ENCODE data around the gene ABCG1.

ABCG1 gene

GRCh38 chr21:42229676-42230075, 10.7 kb downstream of the ABCG1 start:
- Histone ChIP-seq H3K9me3 (replicated peaks in 1 of 11) (peaks cover 0 to 25% (median 22%) of the 10 kb centered on the region in 11 experiments; a peak in 15 of 22 replicates), H3K9ac (peak overlapping the region in 7 of 11 experiments; percentile 69 to 91 (median 80); a peak in 10 of 22 replicates), H3K4me1 (peaks cover 85 to 100% (median 94%) of the 10 kb centered on the region in 10 experiments), H3K27ac (peak overlapping the region; percentile 4 to 98 (median 95); a peak in 20 of 22 replicates), H3K36me3 (peaks cover 23 to 59% (median 42%) of the 10 kb centered on the region in 11 experiments), H3K4me2 (peak overlapping the region; percentile 95 to 100 (median 99)), H3K4me3 (no peak overlapping the region), H4K20me1 (peaks cover 0 to 61% (median 0%) of the 10 kb centered on the region in 11 experiments; a peak in 3 of 22 replicates), H3K27me3 (no peaks in the 10 kb centered on the region)
- no peak for TF ChIP-seq Cebpa-rat (IDR thresholded peaks at IDR 0.05)

- Histone ChIP-seq H3K27ac (peak overlapping the region in 10 of 11 experiments; percentile 29 to 98 (median 96); a peak in 17 of 22 replicates), H3K4me1 (peaks cover 89 to 100% (median 97%) of the 10 kb centered on the region in 10 experiments), H3K36me3 (peaks cover 23 to 54% (median 39%) of the 10 kb centered on the region in 11 experiments), H3K9me3 (replicated peaks in 1 of 11) (peaks cover 0 to 25% (median 22%) of the 10 kb centered on the region in 11 experiments; a peak in 15 of 22 replicates), H4K20me1 (peaks cover 0 to 56% (median 0%) of the 10 kb centered on the region in 11 experiments; a peak in 3 of 22 replicates), H3K9ac (peak overlapping the region in 5 of 11 experiments; percentile 2 to 91 (median 88); a peak in 8 of 22 replicates), H3K4me3 (no peak overlapping the region), H3K27me3 (no peaks in the 10 kb centered on the region), H3K4me2 (peak overlapping the region; percentile 95 to 100 (median 99); a peak in 21 of 22 replicates)
- no peak for TF ChIP-seq Cebpa-rat (IDR thresholded peaks at IDR 0.05)
Observed at GRCh38 chr21:42230178-42230577, 11.2 kb downstream of the ABCG1 start.

- H3K36me3 ChIP-seq, result peaks cover 20 to 49% (median 34%) of the 10 kb centered on the region in 11 experiments
- H4K20me1 ChIP-seq, result peaks cover 0 to 51% (median 0%) of the 10 kb centered on the region in 11 experiments; a peak in 3 of 22 replicates
- peak overlapping the region; percentile 7 to 98 (median 95); a peak in 19 of 22 replicates for H3K27ac ChIP-seq
- H3K4me3 ChIP-seq, result no peak overlapping the region
- peaks cover 94 to 100% (median 99%) of the 10 kb centered on the region in 10 experiments for H3K4me1 ChIP-seq
- no peaks in the 10 kb centered on the region for H3K27me3 ChIP-seq
- H3K9ac ChIP-seq, result peak overlapping the region in 6 of 11 experiments; percentile 2 to 91 (median 88); a peak in 10 of 22 replicates
- peaks cover 0 to 23% (median 21%) of the 10 kb centered on the region in 11 experiments; a peak in 15 of 22 replicates for H3K9me3 ChIP-seq (replicated peaks in 1 of 11)
- no peak for TF ChIP-seq Cebpa-rat (IDR thresholded peaks at IDR 0.05)
- H3K4me2 ChIP-seq, result peak overlapping the region; percentile 95 to 100 (median 99)
Observed at GRCh38 chr21:42230636-42231035, 11.7 kb downstream of the ABCG1 start.

GRCh38 chr21:42231756-42232155, 12.8 kb downstream of the ABCG1 start:
- Histone ChIP-seq H4K20me1 (peaks cover 0 to 54% (median 0%) of the 10 kb centered on the region in 11 experiments; a peak in 5 of 22 replicates), H3K4me3 (no peak overlapping the region), H3K36me3 (peaks cover 9 to 38% (median 23%) of the 10 kb centered on the region in 11 experiments), H3K4me1 (peaks cover 96 to 100% (median 100%) of the 10 kb centered on the region in 10 experiments), H3K27ac (peak overlapping the region; percentile 94 to 98 (median 95); a peak in 21 of 22 replicates), H3K27me3 (no peaks in the 10 kb centered on the region), H3K9ac (peak overlapping the region in 8 of 11 experiments; percentile 84 to 91 (median 88); a peak in 15 of 22 replicates), H3K4me2 (peak overlapping the region; percentile 95 to 100 (median 99)), H3K9me3 (replicated peaks in 1 of 11) (peaks cover 0 to 12% (median 10%) of the 10 kb centered on the region in 11 experiments; a peak in 15 of 22 replicates)
- no peak for TF ChIP-seq Cebpa-rat (IDR thresholded peaks at IDR 0.05)

- Histone ChIP-seq H3K36me3 (peaks cover 3 to 33% (median 18%) of the 10 kb centered on the region in 11 experiments; a peak in 21 of 22 replicates), H3K4me1 (peaks cover 96 to 100% (median 100%) of the 10 kb centered on the region in 10 experiments), H3K9ac (peak overlapping the region; percentile 84 to 91 (median 88); a peak in 20 of 22 replicates), H3K27ac (peak overlapping the region; percentile 94 to 98 (median 95); a peak in 21 of 22 replicates), H4K20me1 (peaks cover 0 to 59% (median 0%) of the 10 kb centered on the region in 11 experiments; a peak in 5 of 22 replicates), H3K27me3 (no peaks in the 10 kb centered on the region), H3K9me3 (replicated peaks in 1 of 11) (peaks cover 0 to 6% (median 4%) of the 10 kb centered on the region in 11 experiments; a peak in 13 of 22 replicates), H3K4me2 (peak overlapping the region; percentile 95 to 100 (median 99)), H3K4me3 (peak overlapping the region in 1 of 10 experiments; percentile 51; a peak in 1 of 20 replicates)
- no peak for TF ChIP-seq Cebpa-rat (IDR thresholded peaks at IDR 0.05)
Observed at GRCh38 chr21:42232176-42232825, 13.4 kb downstream of the ABCG1 start.

GRCh38 chr21:42233067-42233961, 14.4 kb downstream of the ABCG1 start:
- peaks cover 0 to 68% (median 0%) of the 10 kb centered on the region in 11 experiments; a peak in 6 of 22 replicates for H4K20me1 ChIP-seq
- H3K9me3 ChIP-seq (replicated peaks in 1 of 11), result no peaks in the 10 kb centered on the region
- peak overlapping the region; percentile 95 to 100 (median 99) for H3K4me2 ChIP-seq
- TF ChIP-seq Cebpa-rat (IDR thresholded peaks at IDR 0.05), result peak in 9 of 11 experiments; percentile 40 to 97 (median 88); a peak in 17 of 22 replicates
- H3K27ac ChIP-seq, result peak overlapping the region; percentile 94 to 98 (median 95)
- peaks cover 0 to 30% (median 15%) of the 10 kb centered on the region in 11 experiments; a peak in 8 of 22 replicates for H3K36me3 ChIP-seq
- H3K4me3 ChIP-seq, result peak overlapping the region; percentile 43 to 69 (median 56); a peak in 12 of 20 replicates
- peak overlapping the region; percentile 84 to 91 (median 88) for H3K9ac ChIP-seq
- no peaks in the 10 kb centered on the region for H3K27me3 ChIP-seq
- H3K4me1 ChIP-seq, result peaks cover 97 to 100% (median 100%) of the 10 kb centered on the region in 10 experiments

GRCh38 chr21:42234041-42234440, 15.1 kb downstream of the ABCG1 start:
- H3K4me1 ChIP-seq, result peaks cover 96 to 100% (median 99%) of the 10 kb centered on the region in 10 experiments
- H3K4me3 ChIP-seq, result peak overlapping the region; percentile 43 to 69 (median 56)
- peak overlapping the region; percentile 94 to 98 (median 95) for H3K27ac ChIP-seq
- H4K20me1 ChIP-seq, result peaks cover 0 to 68% (median 6%) of the 10 kb centered on the region in 11 experiments; a peak in 7 of 22 replicates
- peak overlapping the region; percentile 95 to 100 (median 99) for H3K4me2 ChIP-seq
- H3K9me3 ChIP-seq (replicated peaks in 1 of 11), result no peaks in the 10 kb centered on the region
- no peak for TF ChIP-seq Cebpa-rat (IDR thresholded peaks at IDR 0.05)
- H3K27me3 ChIP-seq, result no peaks in the 10 kb centered on the region
- peak overlapping the region; percentile 84 to 91 (median 88) for H3K9ac ChIP-seq
- H3K36me3 ChIP-seq, result peaks cover 0 to 28% (median 15%) of the 10 kb centered on the region in 11 experiments; a peak in 8 of 22 replicates

All from BLaER1 treated with 17β-estradiol and CSF1 and Interleukin-3, amounts not matched to agents 10 nM and 100 nM (cell line).